Measurements from ENCODE around the gene NFYC.

- TF ChIP-seq POLR2AphosphoS5 (IDR thresholded peaks at IDR 0.05; ENCODE audit: borderline replicate concordance, low read depth, low read length): no peak
- no peak for TF ChIP-seq EZH2 (IDR thresholded peaks at IDR 0.05)
These were observed 31.9 kb upstream of the NFYC start for GRCh38 chr1:40659649-40659947.
